B cell (primary cell): Measurements from ENCODE around the gene ZNF324. TPM values are rescaled to one million over a fixed set of nuclear protein-coding genes. Genes with fewer than 3 reads are reported as not detected.

Experiments used
- ATAC-seq: fragments of 200-7000 bp; cut with Tn5 transposase; one replicate; pipeline ENCODE4 v1.10.0; 2021; ENCODE audit warnings: low read depth, mild to moderate bottlenecking, moderate number of reproducible peaks, moderate library complexity
- CTCF ChIA-PET: fragments of 350-600 bp; sonication (Branson Sonifier 250); formaldehyde crosslinking; loops from one replicate; lab custom pipeline; 2021; ENCODE audit warnings: antibody characterized with exemption, inconsistent platforms; lab: Charles Lee
- POLR2A ChIA-PET: fragments of 350-600 bp; sonication (Branson Sonifier 250); formaldehyde crosslinking; loops from one replicate; lab custom pipeline; 2021; ENCODE audit warnings: antibody characterized with exemption; lab: Charles Lee
- DNase-seq: peaks from one replicate; pipeline ENCODE4 v3.0.0; 2013
- H2AFZ ChIP-seq: 2 replicates; pipeline ENCODE4 v1.6.1; 2012; ENCODE audit warnings: mild to moderate bottlenecking, low read depth, low read length; ENCODE audit not compliant: insufficient read depth, poor library complexity, severe bottlenecking
- H3K27ac ChIP-seq, 2 donors: 1 replicate in 1 of 2; 2 replicates in 1 of 2; pipeline ENCODE4 v1.5.1; 2012 to 2013; ENCODE audit warnings: low read length in 2 of 2, mild to moderate bottlenecking in 2 of 2, moderate library complexity in 1 of 2
- H3K27me3 ChIP-seq, 4 experiments: fragments of 200-600 bp in 1 of 4; sonication (generic) in 1 of 4; replicated peaks in 1 of 4; 1 replicate in 2 of 4; 2 replicates in 2 of 4; pipeline versions ENCODE4 v1.6.1 to v1.7.0; 2013 to 2016; ENCODE audit warnings: low read length in 3 of 4, mild to moderate bottlenecking in 2 of 4, mixed read lengths in 1 of 4, moderate library complexity in 1 of 4; ENCODE audit not compliant: insufficient read depth in 4 of 4, control insufficient read depth in 3 of 4; ENCODE audit errors: control extremely low read depth in 1 of 4
- H3K36me3 ChIP-seq, 2 experiments: replicated peaks in 1 of 2; 1 replicate in 1 of 2; 2 replicates in 1 of 2; pipeline versions ENCODE4 v1.6.1 to v1.7.1; 2013; ENCODE audit warnings: low read length in 1 of 2; ENCODE audit not compliant: insufficient read depth in 2 of 2, control insufficient read depth in 1 of 2; ENCODE audit errors: control extremely low read depth in 1 of 2, extremely low read depth in 1 of 2
- H3K4me1 ChIP-seq, 2 donors: fragments of 200-600 bp in 1 of 2; sonication (generic) in 1 of 2; 1 replicate in 1 of 2; 2 replicates in 1 of 2; pipeline versions ENCODE4 v1.5.1 to v1.6.1; 2013 to 2017; ENCODE audit warnings: low read length in 2 of 2; ENCODE audit not compliant: control insufficient read depth in 2 of 2, insufficient read depth in 2 of 2
- H3K4me2 ChIP-seq: replicated peaks from 2 replicates; pipeline ENCODE3; 2012; ENCODE audit warnings: mild to moderate bottlenecking, low read depth, low read length; ENCODE audit not compliant: poor library complexity, severe bottlenecking
- H3K4me3 ChIP-seq, 5 experiments: fragments of 200-600 bp in 1 of 5; sonication (generic) in 1 of 5; 1 replicate in 3 of 5; 2 replicates in 2 of 5; pipeline versions ENCODE4 v1.5.1 to v1.7.0; 2011 to 2016; ENCODE audit warnings: low read length in 4 of 5, mild to moderate bottlenecking in 4 of 5, low read depth in 2 of 5, control low read depth in 1 of 5, moderate library complexity in 1 of 5; ENCODE audit not compliant: insufficient read depth in 1 of 5; ENCODE audit errors: control extremely low read depth in 1 of 5, extremely low read depth in 1 of 5
- H3K79me2 ChIP-seq: fragments of 200-600 bp; sonication (generic); one replicate; pipeline ENCODE4 v1.6.0; 2016; ENCODE audit warnings: low read length; ENCODE audit not compliant: control insufficient read depth, insufficient read depth
- H3K9ac ChIP-seq: fragments of 200-600 bp; sonication (generic); 2 replicates; pipeline ENCODE4 v1.6.1; 2017; ENCODE audit warnings: mild to moderate bottlenecking, low read length, moderate library complexity
- H3K9me3 ChIP-seq, 3 donors: one replicate each; pipeline versions ENCODE4 v1.6.1 to v1.7.1; 2013; ENCODE audit warnings: low read length in 2 of 3; ENCODE audit not compliant: control insufficient read depth in 2 of 3, insufficient read depth in 1 of 3; ENCODE audit errors: control extremely low read depth in 1 of 3
- H4K20me1 ChIP-seq: 2 replicates; pipeline ENCODE4 v1.6.0; 2012; ENCODE audit warnings: mild to moderate bottlenecking, low read length; ENCODE audit not compliant: insufficient read depth, control insufficient read depth, poor library complexity, severe bottlenecking
- H3K27ac Mint-ChIP-seq: one replicate; pipeline ENCODE4 v1.8.0; 2021; ENCODE audit warnings: mixed read lengths
- H3K27me3 Mint-ChIP-seq: one replicate; pipeline ENCODE4 v1.8.0; 2021; ENCODE audit warnings: mixed read lengths
- H3K4me1 Mint-ChIP-seq: one replicate; pipeline ENCODE4 v1.8.0; 2021; ENCODE audit warnings: mixed read lengths
- H3K4me3 Mint-ChIP-seq: one replicate; pipeline ENCODE4 v1.8.0; 2021; ENCODE audit warnings: mixed read lengths
- H3K9me3 Mint-ChIP-seq: one replicate; pipeline ENCODE4 v1.8.0; 2022; ENCODE audit warnings: mixed read lengths; ENCODE audit not compliant: insufficient read depth
- EZH2 ChIP-seq: IDR thresholded peaks from 2 replicates; pipeline ENCODE4 v1.6.1; 2012; ENCODE audit warnings: borderline replicate concordance, low read depth, mild to moderate bottlenecking, moderate library complexity, low read length; ENCODE audit not compliant: insufficient read depth, poor library complexity, severe bottlenecking
- WGBS: methylation state at CpG from one replicate; pipeline ENCODE4 v1.1.5; 2013; ENCODE audit warnings: missing lambda C conversion rate; ENCODE audit not compliant: insufficient coverage; 5-methylcytosine and 5-hydroxymethylcytosine counted together
- intact Hi-C: fragments of 100-400 bp; cut with micrococcal nuclease; formaldehyde crosslinking; loops from one replicate; pipeline ENCODE4 v1.10.0; 2022
- polyA plus RNA-seq: library from polyadenylated mRNA; depleted of rRNA; stranded (reverse); fragments of >200 nt; gene quantifications from 2 replicates; pipeline ENCODE4 v1.2.3, GENCODE V29; 2012
- total RNA-seq, 2 donors: library from RNA; stranded (reverse); fragments of 120-200 nt in 1 of 2; gene quantifications; 1 replicate in 1 of 2; 2 replicates in 1 of 2; pipeline versions ENCODE4 v1.2.3 to v1.2.4, GENCODE V29; 2013 to 2022
- TF ChIP-seq, protein P1 (sequence below): fragments of 200-600 bp; IDR thresholded peaks from one replicate; pipeline ENCODE4 v1.8.0; 2022; ENCODE audit warnings: antibody characterized with exemption, mild to moderate bottlenecking

ZNF324 gene
- total and polyA plus RNA-seq, 2 donors (not counting 1 experiment from before 2014, with no cell fraction given), result 12.8 to 21.0 TPM

DNA sequence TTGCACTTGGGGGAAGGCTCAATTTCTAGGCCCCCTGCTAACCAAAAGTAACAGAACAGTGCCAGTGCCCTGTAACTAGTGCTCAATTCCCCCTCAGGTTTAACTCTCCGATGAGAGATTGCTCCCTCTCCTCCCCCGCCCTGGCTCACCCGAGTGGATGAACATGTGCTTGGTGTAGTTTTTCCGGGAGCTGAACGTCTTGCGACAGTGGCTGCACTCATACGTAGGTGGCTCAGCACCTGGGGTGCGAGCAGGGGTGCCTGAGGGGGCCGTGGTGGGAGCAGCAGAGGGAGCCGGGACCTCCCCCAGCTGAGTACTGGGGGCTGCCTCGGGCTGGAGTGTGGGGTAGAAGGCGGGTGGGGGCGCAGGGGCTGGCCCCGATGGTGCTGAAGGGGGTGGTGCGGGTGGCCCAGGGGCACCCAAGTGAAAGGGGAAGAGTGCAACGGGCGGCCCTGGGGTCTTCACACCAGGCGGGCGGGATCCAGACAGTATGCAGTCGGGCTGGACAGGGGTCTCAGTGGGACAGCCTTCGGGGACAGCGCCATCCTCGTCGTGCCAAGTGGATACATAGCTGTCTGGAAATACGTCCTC is 49.5 kb downstream of the ZNF324 start:
- Histone ChIP-seq H2AFZ (no peak overlapping the region), H3K4me1 (peaks cover 26 to 41% of the 10 kb centered on the region in 2 donors), H3K4me2 (no peak overlapping the region), H3K79me2 (peaks cover 50% of the 10 kb centered on the region), H3K27ac (no peak overlapping the region), H3K9ac (no peak overlapping the region), H3K36me3 (peaks cover 0 to 12% of the 10 kb centered on the region in 2 experiments), H4K20me1 (peaks cover 63% of the 10 kb centered on the region), H3K27me3 (no peaks in the 10 kb centered on the region), H3K4me3 (no peak overlapping the region), H3K9me3 (no peaks in the 10 kb centered on the region)
- Mint-ChIP-seq H3K27me3 (no peaks in the 10 kb centered on the region), H3K4me3 (no peak overlapping the region), H3K4me1 (peaks cover 50% of the 10 kb centered on the region), H3K9me3 (no peaks in the 10 kb centered on the region), H3K27ac (no peak overlapping the region)
- DNase-seq (no peak), ATAC-seq (no peak)
- intact Hi-C loops, result no loop called here
- ChIA-PET POLR2A (interaction anchor here (0.5 kb wide), 1 partner anchor 247 kb away, joined by 4 read pairs; no protein-coding TSS in a partner anchor), CTCF (interaction anchor here (1.8 kb wide), 1 partner anchor 65 kb away, joined by 4 read pairs; no protein-coding TSS in a partner anchor)
- WGBS, result 97% methylated on average over 23 of the region's 25 CpGs
- no peak for TF ChIP-seq EZH2
- TF ChIP-seq, protein P1, sequence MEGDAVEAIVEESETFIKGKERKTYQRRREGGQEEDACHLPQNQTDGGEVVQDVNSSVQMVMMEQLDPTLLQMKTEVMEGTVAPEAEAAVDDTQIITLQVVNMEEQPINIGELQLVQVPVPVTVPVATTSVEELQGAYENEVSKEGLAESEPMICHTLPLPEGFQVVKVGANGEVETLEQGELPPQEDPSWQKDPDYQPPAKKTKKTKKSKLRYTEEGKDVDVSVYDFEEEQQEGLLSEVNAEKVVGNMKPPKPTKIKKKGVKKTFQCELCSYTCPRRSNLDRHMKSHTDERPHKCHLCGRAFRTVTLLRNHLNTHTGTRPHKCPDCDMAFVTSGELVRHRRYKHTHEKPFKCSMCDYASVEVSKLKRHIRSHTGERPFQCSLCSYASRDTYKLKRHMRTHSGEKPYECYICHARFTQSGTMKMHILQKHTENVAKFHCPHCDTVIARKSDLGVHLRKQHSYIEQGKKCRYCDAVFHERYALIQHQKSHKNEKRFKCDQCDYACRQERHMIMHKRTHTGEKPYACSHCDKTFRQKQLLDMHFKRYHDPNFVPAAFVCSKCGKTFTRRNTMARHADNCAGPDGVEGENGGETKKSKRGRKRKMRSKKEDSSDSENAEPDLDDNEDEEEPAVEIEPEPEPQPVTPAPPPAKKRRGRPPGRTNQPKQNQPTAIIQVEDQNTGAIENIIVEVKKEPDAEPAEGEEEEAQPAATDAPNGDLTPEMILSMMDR, result no peak
